Measurements from ENCODE around the gene CPNE5. TPM values are rescaled to one million over a fixed set of nuclear protein-coding genes. Genes with fewer than 3 reads are reported as not detected.
A peak's percentile ranks its signal among the peaks of the same experiment; 100 is the strongest.

CPNE5 gene
- total and polyA plus RNA-seq, 9 of the 15 experiments (the other 6 are each of a cell fraction or from before 2014, with no cell fraction given): 0.14 to 1.0 (median 0.46) TPM; not detected in 2

DNA sequence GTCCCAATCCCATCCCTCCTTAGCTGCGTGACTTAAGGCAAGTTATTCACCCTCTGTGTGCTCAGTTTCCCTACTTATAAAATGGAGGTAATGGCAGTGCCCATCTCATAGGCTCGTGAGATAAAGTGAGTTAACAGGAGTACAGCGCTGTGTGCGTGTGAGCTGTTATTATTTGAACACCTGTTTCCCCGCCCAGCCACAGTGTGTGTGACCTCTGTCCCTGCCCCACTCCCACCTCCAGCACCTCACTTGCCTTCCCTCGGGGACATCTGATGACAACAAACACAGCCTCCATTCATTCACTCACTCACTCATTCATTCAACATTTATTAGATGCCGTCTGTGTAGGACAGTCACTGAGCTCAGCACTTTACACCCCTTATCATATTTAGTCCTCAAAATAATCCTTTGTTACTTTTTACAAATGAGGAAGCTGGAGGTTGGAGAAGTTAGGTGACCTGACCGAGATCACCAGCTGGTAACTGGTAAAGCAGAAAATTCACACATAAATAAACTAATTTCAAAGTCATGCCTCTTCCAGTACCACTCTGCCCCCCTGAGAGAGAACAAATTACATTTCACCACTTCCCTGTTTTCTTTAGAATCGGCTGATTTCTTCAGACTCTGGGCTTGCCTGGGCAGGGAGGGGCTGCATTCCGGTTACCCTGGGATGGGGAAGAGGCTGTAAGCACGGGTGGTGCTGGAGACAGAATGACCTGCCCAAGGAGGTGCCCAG is 58.6 kb downstream of the CPNE5 start:
- in situ Hi-C loops (cut with MboI): no loop called here
- TF ChIP-seq E2F5 (CRISPR knock-in tag; IDR thresholded peaks at IDR 0.05): no peak
- TF ChIP-seq SPI1 (IDR thresholded peaks at IDR 0.05; ENCODE audit: borderline replicate concordance, low read depth, low read length): peak; percentile 48; the same call in 1 of the 2 replicates
- TF ChIP-seq, protein P1, sequence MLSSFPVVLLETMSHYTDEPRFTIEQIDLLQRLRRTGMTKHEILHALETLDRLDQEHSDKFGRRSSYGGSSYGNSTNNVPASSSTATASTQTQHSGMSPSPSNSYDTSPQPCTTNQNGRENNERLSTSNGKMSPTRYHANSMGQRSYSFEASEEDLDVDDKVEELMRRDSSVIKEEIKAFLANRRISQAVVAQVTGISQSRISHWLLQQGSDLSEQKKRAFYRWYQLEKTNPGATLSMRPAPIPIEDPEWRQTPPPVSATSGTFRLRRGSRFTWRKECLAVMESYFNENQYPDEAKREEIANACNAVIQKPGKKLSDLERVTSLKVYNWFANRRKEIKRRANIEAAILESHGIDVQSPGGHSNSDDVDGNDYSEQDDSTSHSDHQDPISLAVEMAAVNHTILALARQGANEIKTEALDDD (IDR thresholded peaks at IDR 0.05): peak; percentile 82
- peak; percentile 87 for TF ChIP-seq ZNF24 (IDR thresholded peaks at IDR 0.05)
- TF ChIP-seq, protein P2, sequence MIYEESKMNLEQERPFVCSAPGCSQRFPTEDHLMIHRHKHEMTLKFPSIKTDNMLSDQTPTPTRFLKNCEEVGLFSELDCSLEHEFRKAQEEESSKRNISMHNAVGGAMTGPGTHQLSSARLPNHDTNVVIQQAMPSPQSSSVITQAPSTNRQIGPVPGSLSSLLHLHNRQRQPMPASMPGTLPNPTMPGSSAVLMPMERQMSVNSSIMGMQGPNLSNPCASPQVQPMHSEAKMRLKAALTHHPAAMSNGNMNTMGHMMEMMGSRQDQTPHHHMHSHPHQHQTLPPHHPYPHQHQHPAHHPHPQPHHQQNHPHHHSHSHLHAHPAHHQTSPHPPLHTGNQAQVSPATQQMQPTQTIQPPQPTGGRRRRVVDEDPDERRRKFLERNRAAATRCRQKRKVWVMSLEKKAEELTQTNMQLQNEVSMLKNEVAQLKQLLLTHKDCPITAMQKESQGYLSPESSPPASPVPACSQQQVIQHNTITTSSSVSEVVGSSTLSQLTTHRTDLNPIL (CRISPR knock-in tag; IDR thresholded peaks at IDR 0.05): no peak
- no peak for TF ChIP-seq NCOR1 (IDR thresholded peaks at IDR 0.05)
- TF ChIP-seq POU5F1 (IDR thresholded peaks at IDR 0.05; ENCODE audit: borderline replicate concordance, low read depth, low read length, partially characterized antibody): no peak
- no peak for TF ChIP-seq ZKSCAN3 (CRISPR knock-in tag; IDR thresholded peaks at IDR 0.05)
- no peak for TF ChIP-seq ZBED1 (IDR thresholded peaks at IDR 0.05)
- no peak for FAIRE-seq
- no peaks in the 10 kb centered on the region for H3K36me3 ChIP-seq (ENCODE audit: control insufficient read depth, insufficient read depth, low read length)
- no peak overlapping the region for H3K9ac ChIP-seq (ENCODE audit: insufficient read depth in 1 of 2, low read depth in 2 of 2, low read length in 2 of 2)
- no peaks in the 10 kb centered on the region for H4K20me1 ChIP-seq (replicated peaks; ENCODE audit: control insufficient read depth, insufficient read depth, low read length)
- H3K27ac ChIP-seq (ENCODE audit: extremely low read depth, low read depth, low read length): no peak overlapping the region
- H3K79me2 ChIP-seq (ENCODE audit: control insufficient read depth, insufficient read depth, low read length): no peaks in the 10 kb centered on the region
- H3K4me2 ChIP-seq (ENCODE audit: insufficient read depth, low read length): no peak overlapping the region
- 0 out of 2 replicates have a peak overlapping the region, but pooled peaks have one; percentile 12 for H2AFZ ChIP-seq (ENCODE audit: low read depth, low read length)
- ATAC-seq: no peak
- no peaks in the 10 kb centered on the region for H3K9me3 ChIP-seq (replicated peaks; ENCODE audit: control insufficient read depth, insufficient read depth, low read depth, low read length)
- DNase-seq (ENCODE audit: extremely low read depth in 1 of 4, low spot score in 3 of 4): no peak
- no peaks in the 10 kb centered on the region for H3K9me1 ChIP-seq (ENCODE audit: control insufficient read depth, insufficient read depth, low read length)
- WGBS (ENCODE audit: insufficient coverage, low coverage, missing lambda C conversion rate): 6% methylated on average over 11 of the region's 11 CpGs
- H3K4me3 ChIP-seq: no peak overlapping the region
- CTCF ChIA-PET (ENCODE audit: low intra/inter-chr PET ratio): no interaction called here
- peaks cover 0 to 5% of the 10 kb centered on the region in 2 experiments; a peak in 2 of 5 replicates for H3K4me1 ChIP-seq (replicated peaks in 1 of 2; ENCODE audit: control insufficient read depth in 2 of 2, insufficient read depth in 2 of 2, low read length in 2 of 2)
- no TSS peak for BruUV-seq (replicated peaks)
- peaks cover 44 to 51% of the 10 kb centered on the region in 2 experiments for H3K27me3 ChIP-seq (ENCODE audit: control insufficient read depth in 2 of 2, insufficient read depth in 2 of 2, low read length in 2 of 2)
- POLR2A ChIA-PET: interaction anchor here (0.6 to 1.5 kb wide), 5 partner anchors 13 to 331 kb away, joined by 3 read pairs; no protein-coding TSS in a partner anchor
- intact Hi-C loops (cut with micrococcal nuclease): no loop called here
